ENCODE results near the gene EMP3.

Gene EMP3

DNA sequence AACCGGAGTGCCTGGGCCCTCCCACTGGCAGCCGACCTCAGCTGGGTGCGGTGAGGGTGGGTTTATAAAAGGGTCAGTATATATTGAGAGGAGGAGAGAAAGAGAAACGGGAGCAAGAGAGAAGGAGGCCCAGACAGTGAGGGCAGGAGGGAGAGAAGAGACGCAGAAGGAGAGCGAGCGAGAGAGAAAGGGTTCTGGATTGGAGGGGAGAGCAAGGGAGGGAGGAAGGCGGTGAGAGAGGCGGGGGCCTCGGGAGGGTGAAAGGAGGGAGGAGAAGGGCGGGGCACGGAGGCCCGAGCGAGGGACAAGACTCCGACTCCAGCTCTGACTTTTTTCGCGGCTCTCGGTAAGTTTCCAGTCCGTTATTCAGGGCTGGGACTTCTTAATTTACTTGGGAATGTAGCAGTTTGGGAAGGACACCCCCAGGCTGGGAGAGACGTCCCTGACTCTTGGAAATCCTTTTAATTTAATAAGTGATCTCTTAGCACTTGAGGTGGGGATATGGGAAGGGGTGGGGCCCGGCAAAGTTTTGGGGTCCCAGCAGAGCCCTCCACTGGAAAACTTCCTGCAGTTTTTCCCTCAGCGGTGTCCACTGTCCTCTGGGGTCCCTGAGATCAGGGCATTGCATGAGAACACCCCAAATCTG, at the start of gene EMP3:
Gene EMP3, plus strand, starts transcription at position 288 of the 646 bp plus-strand sequence. CDS start 1,293 bp downstream, outside the sequence.
- TF ChIP-seq GATA3 (IDR thresholded peaks at IDR 0.05; ENCODE audit: low read depth, low read length) (no peak), GATA2 (IDR thresholded peaks at IDR 0.05; ENCODE audit: low read depth, low read length) (no peak)

DNA sequence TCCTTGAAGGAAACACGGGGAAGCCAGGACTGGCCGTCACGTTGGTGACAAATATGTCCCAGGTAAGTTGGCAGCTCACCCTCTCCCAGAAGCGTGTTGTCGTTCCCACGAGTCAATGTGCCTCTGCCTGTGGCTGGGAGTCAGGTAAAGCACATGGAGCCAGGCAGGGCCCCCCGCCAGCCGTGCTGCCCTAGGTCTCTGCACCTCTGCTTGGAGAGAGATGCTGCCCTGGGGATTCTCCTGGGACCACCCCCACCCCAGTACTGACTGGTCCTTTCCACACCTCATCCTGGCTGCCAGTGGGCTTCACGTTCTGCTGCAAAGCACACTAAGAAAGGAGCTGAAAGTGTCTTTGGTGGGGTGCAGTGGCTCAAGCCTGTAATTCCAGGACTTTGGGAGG, 45.6 kb upstream of the EMP3 start:
- no peak for TF ChIP-seq GATA2 (IDR thresholded peaks at IDR 0.05; ENCODE audit: low read depth, low read length)
- TF ChIP-seq GATA3 (IDR thresholded peaks at IDR 0.05; ENCODE audit: low read depth, low read length), result no peak

GRCh38 chr19:48283908-48284307, 41.4 kb upstream of the EMP3 start:
- no peak for TF ChIP-seq GATA2 (IDR thresholded peaks at IDR 0.05; ENCODE audit: low read depth, low read length)
- no peak for TF ChIP-seq GATA3 (IDR thresholded peaks at IDR 0.05; ENCODE audit: low read depth, low read length)

DNA sequence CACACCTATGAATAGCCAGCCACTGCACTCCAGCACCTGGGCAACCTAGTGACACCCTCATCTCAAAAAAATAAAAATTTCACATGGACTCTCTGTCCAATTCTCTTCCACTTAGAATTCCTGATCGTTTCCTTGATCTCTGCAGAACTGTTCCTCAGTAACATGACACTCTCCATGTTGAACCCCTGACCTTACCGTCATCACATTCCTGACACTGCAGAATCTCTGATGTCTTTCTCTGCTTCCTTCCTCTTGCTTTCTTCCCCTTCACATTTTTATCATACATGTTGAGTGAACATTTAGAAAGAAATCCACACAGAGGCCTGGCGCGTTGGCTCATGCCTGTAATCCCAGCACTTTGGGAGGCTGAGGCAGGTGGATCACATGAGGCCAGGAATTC, 40.5 kb upstream of the EMP3 start:
- TF ChIP-seq GATA2 (IDR thresholded peaks at IDR 0.05; ENCODE audit: low read depth, low read length) (no peak), GATA3 (IDR thresholded peaks at IDR 0.05; ENCODE audit: low read depth, low read length) (no peak)

- TF ChIP-seq GATA3 (IDR thresholded peaks at IDR 0.05; ENCODE audit: low read depth, low read length) (no peak), GATA2 (IDR thresholded peaks at IDR 0.05; ENCODE audit: low read depth, low read length) (no peak)
These were observed 37.6 kb upstream of the EMP3 start for GRCh38 chr19:48287748-48288147.

GRCh38 chr19:48290401-48290770, 35.0 kb upstream of the EMP3 start:
- TF ChIP-seq GATA3 (IDR thresholded peaks at IDR 0.05; ENCODE audit: low read depth, low read length) (no peak), GATA2 (IDR thresholded peaks at IDR 0.05; ENCODE audit: low read depth, low read length) (no peak)

DNA sequence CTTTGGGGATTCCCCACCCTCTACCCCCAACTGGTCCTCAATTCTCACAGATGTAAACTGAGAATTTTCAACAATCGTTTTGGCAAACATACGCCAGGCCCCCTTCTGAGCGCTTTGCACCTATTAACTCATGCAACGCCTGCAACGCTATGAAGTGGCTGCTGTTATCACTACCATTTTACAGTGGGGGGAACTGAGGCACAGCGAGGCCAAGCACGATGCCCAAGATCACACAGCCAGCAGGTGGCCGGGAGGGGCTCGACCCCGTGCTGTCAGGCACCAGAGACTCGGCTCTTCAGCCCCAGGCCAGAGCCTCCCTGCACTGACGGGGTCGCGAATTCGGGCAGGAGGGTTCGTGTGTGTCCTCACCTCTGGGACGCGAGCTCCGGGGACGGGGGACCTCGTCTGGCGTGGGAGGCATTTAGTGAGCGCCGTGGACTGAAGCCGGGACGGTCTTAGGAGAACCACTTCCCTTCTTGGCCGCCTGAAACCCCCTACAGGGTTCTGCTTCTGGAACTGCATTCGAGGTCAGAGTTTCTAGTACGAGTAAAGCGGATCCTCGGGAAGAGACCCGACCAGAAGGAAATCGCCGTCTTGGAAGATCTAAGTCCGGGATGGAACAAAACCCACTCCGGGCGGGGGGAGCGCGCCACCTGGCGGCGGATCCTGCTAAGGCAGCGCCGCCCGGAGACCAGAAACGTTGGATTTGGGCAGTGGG, 34.4 kb upstream of the EMP3 start:
- no peak for TF ChIP-seq GATA2 (IDR thresholded peaks at IDR 0.05; ENCODE audit: low read depth, low read length)
- no peak for TF ChIP-seq GATA3 (IDR thresholded peaks at IDR 0.05; ENCODE audit: low read depth, low read length)

GRCh38 chr19:48292798-48293197, 32.6 kb upstream of the EMP3 start:
- TF ChIP-seq GATA2 (IDR thresholded peaks at IDR 0.05; ENCODE audit: low read depth, low read length), result no peak
- TF ChIP-seq GATA3 (IDR thresholded peaks at IDR 0.05; ENCODE audit: low read depth, low read length), result no peak

- TF ChIP-seq GATA2 (IDR thresholded peaks at IDR 0.05; ENCODE audit: low read depth, low read length) (no peak), GATA3 (IDR thresholded peaks at IDR 0.05; ENCODE audit: low read depth, low read length) (no peak)
These were observed 29.9 kb upstream of the EMP3 start for GRCh38 chr19:48295458-48295857.

GRCh38 chr19:48296963-48297734, 28.2 kb upstream of the EMP3 start:
- TF ChIP-seq GATA2 (IDR thresholded peaks at IDR 0.05; ENCODE audit: low read depth, low read length), result no peak
- no peak for TF ChIP-seq GATA3 (IDR thresholded peaks at IDR 0.05; ENCODE audit: low read depth, low read length)

DNA sequence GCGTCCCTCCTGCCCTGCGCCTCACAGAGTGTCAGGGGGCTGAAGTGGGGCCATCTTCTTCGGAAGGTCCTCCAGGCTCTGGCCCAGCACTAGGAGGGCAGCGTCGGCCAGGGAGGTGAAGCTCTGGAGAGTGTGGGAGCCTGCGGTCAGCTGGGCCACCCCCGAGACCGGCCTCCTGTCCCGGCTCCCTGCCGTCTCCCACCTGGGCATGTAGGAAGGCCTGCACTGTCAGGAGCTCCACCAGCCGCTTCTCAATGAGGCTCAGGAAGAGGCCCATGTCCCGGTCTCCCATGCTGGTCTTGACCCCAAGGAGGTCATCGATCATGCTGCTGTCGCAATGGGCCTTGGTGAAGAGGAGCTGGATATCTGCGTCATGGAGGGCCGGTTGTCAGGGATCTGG, 27.4 kb upstream of the EMP3 start:
- no peak for TF ChIP-seq GATA2 (IDR thresholded peaks at IDR 0.05; ENCODE audit: low read depth, low read length)
- no peak for TF ChIP-seq GATA3 (IDR thresholded peaks at IDR 0.05; ENCODE audit: low read depth, low read length)

DNA sequence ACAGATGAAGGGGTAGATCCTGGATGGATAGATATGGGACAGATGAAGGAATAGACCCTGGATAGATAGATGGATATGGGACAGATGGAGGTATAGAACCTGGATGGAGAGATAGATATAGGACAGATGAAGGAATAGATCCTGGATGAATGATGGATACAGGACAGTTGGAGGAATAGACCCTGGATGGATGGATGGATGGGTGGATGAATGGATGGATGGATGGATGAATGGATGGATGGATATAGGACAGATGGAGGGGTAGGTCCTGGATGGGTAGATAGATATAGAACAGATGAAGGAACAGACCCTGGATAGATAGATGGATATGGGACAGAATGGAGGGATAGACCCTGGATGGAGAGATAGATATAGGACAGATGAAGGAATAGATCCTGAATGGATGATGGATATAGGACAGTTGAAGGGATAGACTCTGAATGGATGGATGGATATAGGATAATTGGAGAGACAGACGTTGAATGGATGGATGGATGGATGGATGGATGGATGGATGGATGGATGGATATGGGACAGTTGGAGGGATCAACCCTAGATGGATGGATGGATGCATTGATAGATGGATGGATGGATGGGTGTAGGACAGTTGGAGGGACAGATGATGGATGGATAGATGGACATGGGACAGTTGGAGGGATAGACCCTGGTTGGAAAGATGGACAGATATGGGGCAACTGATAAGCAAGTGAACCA, 23.3 kb upstream of the EMP3 start:
- TF ChIP-seq GATA2 (IDR thresholded peaks at IDR 0.05; ENCODE audit: low read depth, low read length) (no peak), GATA3 (IDR thresholded peaks at IDR 0.05; ENCODE audit: low read depth, low read length) (no peak)

DNA sequence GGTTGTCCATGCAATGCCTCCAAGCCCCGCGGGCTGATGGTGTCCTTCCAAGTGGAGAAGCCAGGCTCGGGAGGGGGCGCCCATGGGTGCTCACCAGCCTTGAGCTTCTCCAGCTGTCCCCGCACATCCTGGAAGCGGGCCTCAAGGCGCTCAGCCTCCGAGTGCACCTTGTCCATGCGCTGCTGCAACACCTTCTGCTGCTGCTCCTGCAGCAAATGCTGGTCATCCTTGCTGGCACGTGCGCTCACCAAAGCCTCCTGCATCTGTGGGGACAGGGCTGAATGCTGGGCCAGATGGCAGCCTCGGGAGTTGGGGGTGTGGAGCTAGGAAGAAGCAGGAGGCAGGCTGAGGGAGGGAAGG, 22.8 kb upstream of the EMP3 start:
- TF ChIP-seq GATA2 (IDR thresholded peaks at IDR 0.05; ENCODE audit: low read depth, low read length) (no peak), GATA3 (IDR thresholded peaks at IDR 0.05; ENCODE audit: low read depth, low read length) (no peak)

GRCh38 chr19:48303367-48303766, 22.0 kb upstream of the EMP3 start:
- TF ChIP-seq GATA2 (IDR thresholded peaks at IDR 0.05; ENCODE audit: low read depth, low read length) (no peak), GATA3 (IDR thresholded peaks at IDR 0.05; ENCODE audit: low read depth, low read length) (no peak)
